ENCODE results near the gene ZNF534.

GRCh38 chr19:52391135-52391534 lies 37.8 kb upstream of the ZNF534 start:
- no peak; the same call in 1 of the 2 replicates for TF ChIP-seq CTCF (conservative IDR thresholded peaks at IDR 0.05)
- no peak for TF ChIP-seq ZFX (IDR thresholded peaks at IDR 0.05)
